ENCODE measurements around the gene TMCC1.

DNA sequence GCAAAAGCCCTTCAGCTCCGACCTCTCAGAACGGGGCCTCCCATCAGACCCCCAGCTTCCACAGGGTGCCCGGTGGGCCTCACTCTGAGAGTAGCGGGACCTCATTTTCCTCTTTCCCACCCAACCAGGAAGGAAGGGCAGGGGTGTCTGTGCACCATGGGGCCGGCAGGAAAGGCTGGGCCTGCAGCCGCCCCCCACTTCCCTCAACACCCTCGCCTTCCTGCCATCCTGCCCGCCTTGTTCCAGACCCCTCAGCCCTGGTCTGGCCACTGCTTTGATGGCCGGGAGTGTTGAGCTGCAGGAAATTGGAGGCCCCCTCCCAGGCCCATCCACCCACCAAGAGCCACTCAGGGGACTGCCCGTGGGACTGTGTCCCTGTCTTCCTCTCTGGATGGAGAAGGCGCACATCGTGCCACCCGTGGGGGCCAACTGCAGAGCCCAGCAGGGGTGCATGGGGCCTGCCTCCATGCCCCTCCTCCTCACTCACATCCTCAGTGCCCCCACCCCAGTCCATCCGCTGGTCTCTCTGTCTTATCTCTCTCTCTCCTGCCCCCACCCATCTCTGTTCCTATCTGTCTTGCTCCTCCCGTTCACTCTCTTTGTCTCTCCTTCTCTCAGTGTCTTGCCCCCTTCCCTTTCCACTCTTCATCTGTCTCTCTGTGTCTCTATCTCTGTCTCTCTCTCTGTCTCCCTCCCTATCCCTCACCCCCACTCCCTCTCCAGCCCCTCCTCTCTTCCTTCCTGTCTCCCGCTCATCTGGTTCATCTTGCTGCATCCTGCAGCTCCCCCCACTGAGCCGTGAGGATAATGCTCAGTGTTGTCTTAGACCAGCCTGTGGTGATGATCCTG is 285.2 kb downstream of the TMCC1 start:
- no peak for TF ChIP-seq CTCF (IDR thresholded peaks at IDR 0.05)
- no peak for TF ChIP-seq EZH2 (IDR thresholded peaks at IDR 0.05; ENCODE audit: borderline replicate concordance, insufficient read depth, low read depth, low read length, poor library complexity, severe bottlenecking)

Data from B cell (primary cell).